ENCODE measurements around the gene GRIA3.
"Not testable (repeated sequence)": the region's sequence is repeated elsewhere in the genome, so short reads cannot be mapped to it uniquely, and the experiment has no call there.

The GRIA3 gene

DNA sequence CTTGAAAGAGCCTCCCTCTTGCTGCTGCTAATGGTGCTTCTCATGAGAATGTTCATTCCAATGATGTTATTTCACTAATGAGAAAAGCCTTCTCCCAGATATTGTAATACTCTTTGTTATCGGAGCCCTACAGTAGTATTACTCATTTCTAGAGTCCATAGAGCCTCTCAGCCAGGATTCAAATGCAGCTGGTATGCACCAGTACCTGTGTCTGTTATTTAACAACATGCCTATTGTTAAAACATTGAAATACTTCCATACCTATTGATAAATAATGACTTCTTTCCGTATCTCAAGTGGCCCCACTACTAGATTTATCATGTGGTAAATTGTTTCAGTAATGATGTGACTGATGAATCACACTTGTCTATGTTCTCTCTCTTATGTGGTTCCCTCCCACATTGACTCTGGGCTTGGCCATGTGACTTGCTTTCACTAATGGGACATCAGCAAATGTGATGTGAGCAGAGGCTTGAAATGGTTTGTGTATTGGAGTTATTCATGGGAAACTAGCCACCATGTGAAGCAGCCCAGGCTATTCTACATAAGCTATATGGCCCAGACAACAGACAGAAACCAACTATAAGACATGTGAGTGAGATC lies 341.1 kb downstream of the GRIA3 start:
- Histone ChIP-seq H3K4me1 (ENCODE audit: control insufficient read depth, insufficient read depth, low read length) (no peaks in the 10 kb centered on the region), H3K36me3 (ENCODE audit: control insufficient read depth, insufficient read depth, low read length) (no peaks in the 10 kb centered on the region), H3K27me3 (ENCODE audit: control insufficient read depth, insufficient read depth, low read length) (no peaks in the 10 kb centered on the region; the same call in 1 of the 2 replicates), H3K27ac (ENCODE audit: low read depth, low read length) (no peak overlapping the region), H3K9me3 (ENCODE audit: control insufficient read depth, insufficient read depth, low read depth, low read length) (no peaks in the 10 kb centered on the region), H3K9ac (ENCODE audit: low read length) (no peak overlapping the region), H3K4me3 (ENCODE audit: low read depth, low read length) (no peak overlapping the region)

DNA sequence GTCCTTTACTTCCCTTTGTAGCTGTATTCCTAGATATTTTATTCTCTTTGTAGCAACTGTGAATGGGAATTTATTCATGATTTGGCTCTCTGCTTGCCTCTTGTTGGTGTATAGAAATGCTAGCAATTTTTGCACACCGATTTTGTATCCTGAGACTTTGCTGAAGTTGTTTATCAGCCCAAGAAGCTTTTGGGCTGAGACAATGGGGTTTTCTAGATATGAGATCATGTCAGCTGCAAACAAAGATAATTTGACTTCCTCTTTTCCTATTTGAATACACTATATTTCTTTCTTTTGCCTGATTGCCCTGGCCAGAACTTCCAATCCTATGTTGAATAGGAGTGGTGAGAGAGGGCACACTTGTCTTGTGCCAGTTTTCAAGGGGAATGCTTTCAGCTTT lies 346.6 kb downstream of the GRIA3 start:
- H3K9me3 ChIP-seq (ENCODE audit: control insufficient read depth, insufficient read depth, low read depth, low read length) = peaks cover 11% of the 10 kb centered on the region
- H3K9ac ChIP-seq (ENCODE audit: low read length); H3K4me3 ChIP-seq (ENCODE audit: low read depth, low read length); H3K36me3 ChIP-seq (ENCODE audit: control insufficient read depth, insufficient read depth, low read length); H3K27me3 ChIP-seq (ENCODE audit: control insufficient read depth, insufficient read depth, low read length); H3K4me1 ChIP-seq (ENCODE audit: control insufficient read depth, insufficient read depth, low read length); H3K27ac ChIP-seq (ENCODE audit: low read depth, low read length): not testable (repeated sequence)
